NB4 (cell line): ENCODE data around the gene ATOSB.
"Not testable (repeated sequence)": the region's sequence is repeated elsewhere in the genome, so short reads cannot be mapped to it uniquely, and the experiment has no call there.

Source experiments
- DNase-seq: peaks from one replicate; pipeline ENCODE4 v3.0.0; 2010; ENCODE audit warnings: low read depth
- H3K4me3 ChIP-seq: one replicate; pipeline ENCODE4 v1.5.1; 2011; ENCODE audit warnings: mild to moderate bottlenecking, low read depth, low read length, moderate library complexity
- CTCF ChIP-seq: IDR thresholded peaks from one replicate; pipeline ENCODE4 v1.5.1; 2012; ENCODE audit warnings: low read depth, low read length
- MAX ChIP-seq: IDR thresholded peaks from 2 replicates; pipeline ENCODE4 v1.6.1; 2011; ENCODE audit warnings: low read depth, low read length
- MYC ChIP-seq: IDR thresholded peaks from 2 replicates; pipeline ENCODE4 v1.6.1; 2011; ENCODE audit warnings: low read depth, low read length
- POLR2A ChIP-seq: IDR thresholded peaks from 2 replicates; pipeline ENCODE4 v1.6.1; 2011; ENCODE audit warnings: mild to moderate bottlenecking; ENCODE audit not compliant: insufficient read length; ENCODE audit errors: extremely low read depth

Gene ATOSB

GRCh38 chr9:35158501-35159280 lies 43.0 kb upstream of the ATOSB start:
- no peak overlapping the region for H3K4me3 ChIP-seq
- DNase-seq = no peak
- TF ChIP-seq MYC (no peak), CTCF (no peak), MAX (no peak; the same call in 1 of the 2 replicates), POLR2A (no peak)

- DNase-seq = not testable (repeated sequence)
These were observed 42.2 kb upstream of the ATOSB start for GRCh38 chr9:35157836-35158235.

GRCh38 chr9:35156781-35157180 lies 41.1 kb upstream of the ATOSB start:
- DNase-seq = no peak
- TF ChIP-seq POLR2A (no peak), MYC (no peak), MAX (no peak), CTCF (no peak)
- H3K4me3 ChIP-seq = no peak overlapping the region

More at GRCh38 chr9:35157836-35158235, 42.2 kb upstream of the ATOSB start:
- not testable (repeated sequence) for H3K4me3 ChIP-seq

GRCh38 chr9:35152926-35153325 lies 37.3 kb upstream of the ATOSB start:
- no peak overlapping the region for H3K4me3 ChIP-seq
- DNase-seq = no peak
- TF ChIP-seq MYC (no peak), CTCF (no peak), MAX (no peak), POLR2A (no peak)

- DNase-seq, H3K4me3 ChIP-seq: not testable (repeated sequence)
These were observed 32.4 kb upstream of the ATOSB start for GRCh38 chr9:35147941-35148563.

GRCh38 chr9:35142037-35142436 lies 26.4 kb upstream of the ATOSB start:
- H3K4me3 ChIP-seq = no peak overlapping the region
- TF ChIP-seq POLR2A (no peak), MAX (no peak), MYC (no peak), CTCF (no peak)
- no peak for DNase-seq

GRCh38 chr9:35140093-35140492 lies 24.4 kb upstream of the ATOSB start:
- TF ChIP-seq POLR2A = no peak
- TF ChIP-seq MYC = no peak
- no peak for TF ChIP-seq CTCF
- no peak for TF ChIP-seq MAX
- H3K4me3 ChIP-seq = no peak overlapping the region
- no peak for DNase-seq
